Adrenal gland (tissue), 12 donors: ENCODE data around the gene HPSE2. TPM values are rescaled to one million over a fixed set of nuclear protein-coding genes. Genes with fewer than 3 reads are reported as not detected.

Experiments used
- DNase-seq, 7 donors: peaks; one replicate each; pipeline ENCODE4 v3.0.0-alpha.2; 2019 to 2020
- H3K27ac ChIP-seq, 5 donors: fragments of 200-600 bp; sonication (generic) in 4 of 5; 1 replicate in 3 of 5; 2 replicates in 2 of 5; pipeline versions ENCODE4 v1.5.1 to v1.8.0; 2016 to 2020; ENCODE audit warnings: mild to moderate bottlenecking in 1 of 5
- H3K27me3 ChIP-seq: fragments of 200-600 bp; 2 replicates; pipeline ENCODE4 v1.8.0; 2021
- H3K36me3 ChIP-seq, 2 donors: fragments of 200-600 bp; replicated peaks in 1 of 2; 1 replicate in 1 of 2; 2 replicates in 1 of 2; pipeline versions ENCODE4 v1.5.1 to v1.8.0; 2018 to 2022
- H3K4me1 ChIP-seq, 2 donors: fragments of 200-600 bp; replicated peaks in 1 of 2; 1 replicate in 1 of 2; 2 replicates in 1 of 2; pipeline versions ENCODE4 v1.5.1 to v1.8.0; 2018 to 2021
- H3K4me3 ChIP-seq, 4 donors: fragments of 200-600 bp; sonication (generic) in 3 of 4; one replicate each; pipeline ENCODE4 v1.5.1; 2016 to 2018
- H3K9me3 ChIP-seq, 3 donors: fragments of 200-600 bp; sonication (generic) in 1 of 3; replicated peaks in 1 of 3; 1 replicate in 2 of 3; 2 replicates in 1 of 3; pipeline versions ENCODE4 v1.5.1 to v1.8.0; 2016 to 2021
- POLR2A ChIP-seq, 2 donors: fragments of 450-650 bp; IDR thresholded peaks; one replicate each; pipeline ENCODE4 v1.6.1; 2017; ENCODE audit warnings: antibody characterized with exemption in 2 of 2, mild to moderate bottlenecking in 2 of 2, moderate library complexity in 1 of 2
- WGBS, 4 donors: extraction: QIAGEN DNeasy Blood & Tissue Kit in 2 of 4; methylation state at CpG; one replicate each; pipeline versions ENCODE4 v1.1.5 to v1.1.7; 2013 to 2017; 5-methylcytosine and 5-hydroxymethylcytosine counted together
- intact Hi-C, 2 donors: fragments of 100-400 bp; cut with DNase I; formaldehyde crosslinking; loops; one replicate each; pipeline versions ENCODE4 v1.14.1 to v1.15.0; 2022 to 2023
- polyA plus RNA-seq, 3 donors: library from polyadenylated mRNA; stranded (reverse); fragments of 200-250 nt in 2 of 3; fragments of 350-450 nt in 1 of 3; fragmentation: Illumina TruSeq in 1 of 3; extraction: RNeasy Lipid Tissue Mini Kit (QIAGEN cat#74804) in 1 of 3; gene quantifications; one replicate each; pipeline ENCODE4 v1.2.3, GENCODE V29; 2013 to 2014
- total RNA-seq, 9 donors: library from RNA; depleted of rRNA in 4 of 9; stranded (reverse); fragments of >200 nt in 4 of 9; fragments of 120-200 nt in 1 of 9; fragmentation: NEBNext Ultra II Directional in 1 of 9; extraction: Animal tissue kit (Norgen Biotek cat#: 25700) in 1 of 9; gene quantifications; one replicate each; pipeline versions ENCODE4 v1.1.0 to v1.2.4, GENCODE V29; 2013 to 2023
- TF ChIP-seq, protein P1 (sequence below), 6 experiments: fragments of 450-650 bp in 4 of 6; fragments of 200-600 bp in 2 of 6; sonication (generic) in 1 of 6; IDR thresholded peaks; 1 replicate in 5 of 6; 2 replicates in 1 of 6; pipeline versions ENCODE4 v1.5.1 to v1.8.0; 2016 to 2021; ENCODE audit warnings: antibody characterized with exemption in 6 of 6, mild to moderate bottlenecking in 2 of 6, moderate library complexity in 1 of 6
- donor health status: healthy with polysubstance abuse.
- donor health status: Bipolar disorder and iron deficiency.
- donor health status: DM: yes; HTN: yes; CAD: no.
- donor health status: DM: no; HTN: no; CAD: no.
- donor health status: DM: no; HTN: no; CAD: no.
- donor health status: DM: yes; HTN: yes; CAD: no.

The HPSE2 gene
- total and polyA plus RNA-seq, 12 donors, result under 0.01 to 0.16 (median 0.10) TPM; not detected in 9

- DNase-seq, result peak; percentile 41 to 75 (median 55)
- Histone ChIP-seq H3K4me3 (peak overlapping the region; percentile 54 to 89 (median 80)), H3K36me3 (peaks cover 0 to 35% of the 10 kb centered on the region in 2 donors), H3K27ac (peak overlapping the region; percentile 84 to 96 (median 93)), H3K4me1 (peaks cover 5 to 10% of the 10 kb centered on the region in 2 donors), H3K27me3 (no peaks in the 10 kb centered on the region), H3K9me3 (no peaks in the 10 kb centered on the region)
- TF ChIP-seq POLR2A (IDR thresholded peaks at IDR 0.05), result no peak
- TF ChIP-seq, protein P1, sequence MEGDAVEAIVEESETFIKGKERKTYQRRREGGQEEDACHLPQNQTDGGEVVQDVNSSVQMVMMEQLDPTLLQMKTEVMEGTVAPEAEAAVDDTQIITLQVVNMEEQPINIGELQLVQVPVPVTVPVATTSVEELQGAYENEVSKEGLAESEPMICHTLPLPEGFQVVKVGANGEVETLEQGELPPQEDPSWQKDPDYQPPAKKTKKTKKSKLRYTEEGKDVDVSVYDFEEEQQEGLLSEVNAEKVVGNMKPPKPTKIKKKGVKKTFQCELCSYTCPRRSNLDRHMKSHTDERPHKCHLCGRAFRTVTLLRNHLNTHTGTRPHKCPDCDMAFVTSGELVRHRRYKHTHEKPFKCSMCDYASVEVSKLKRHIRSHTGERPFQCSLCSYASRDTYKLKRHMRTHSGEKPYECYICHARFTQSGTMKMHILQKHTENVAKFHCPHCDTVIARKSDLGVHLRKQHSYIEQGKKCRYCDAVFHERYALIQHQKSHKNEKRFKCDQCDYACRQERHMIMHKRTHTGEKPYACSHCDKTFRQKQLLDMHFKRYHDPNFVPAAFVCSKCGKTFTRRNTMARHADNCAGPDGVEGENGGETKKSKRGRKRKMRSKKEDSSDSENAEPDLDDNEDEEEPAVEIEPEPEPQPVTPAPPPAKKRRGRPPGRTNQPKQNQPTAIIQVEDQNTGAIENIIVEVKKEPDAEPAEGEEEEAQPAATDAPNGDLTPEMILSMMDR (IDR thresholded peaks at IDR 0.05), result no peak
- intact Hi-C loops, result no loop called here
- WGBS, 4 donors, result 1 to 2% (median 2%) methylated on average over 18 to 28 of the region's 28 CpGs
Observed at GRCh38 chr10:98446151-98446660, 789.4 kb downstream of the HPSE2 start.

DNA sequence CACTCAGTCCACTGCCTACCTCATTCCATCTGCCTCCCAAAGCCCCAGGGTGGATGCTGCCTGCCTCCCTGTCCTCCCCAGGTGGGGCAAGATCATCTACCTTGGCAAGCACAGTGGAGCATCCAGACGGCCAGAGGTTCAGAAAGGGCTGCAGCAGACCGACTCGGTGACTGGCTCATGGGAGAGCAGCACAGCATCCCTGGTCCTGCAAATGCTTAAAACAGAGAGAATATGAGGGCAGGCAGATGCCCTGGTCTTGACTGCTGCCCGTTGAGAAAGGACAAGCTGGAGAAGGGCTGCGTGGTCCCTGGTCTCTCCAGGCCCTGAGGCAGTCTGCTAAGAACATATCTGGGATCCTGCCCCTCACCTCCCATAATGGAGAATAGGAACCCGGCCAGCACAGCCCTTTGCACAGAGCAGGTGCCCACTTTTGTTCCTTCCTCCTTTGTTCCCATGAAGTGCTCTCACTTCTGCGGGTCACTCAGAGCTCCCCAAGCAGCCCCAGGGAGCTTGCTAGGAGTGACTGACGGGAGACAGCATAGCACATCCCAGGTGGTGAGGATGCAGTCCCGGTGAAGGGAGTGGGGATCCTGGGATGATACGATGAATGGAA, 790.3 kb downstream of the HPSE2 start:
- Histone ChIP-seq H3K27me3 (no peaks in the 10 kb centered on the region), H3K27ac (peak overlapping the region in 2 of 5 donors; percentile 93 to 96), H3K9me3 (no peaks in the 10 kb centered on the region), H3K36me3 (peaks cover 0 to 35% of the 10 kb centered on the region in 2 donors), H3K4me3 (peak overlapping the region in 1 of 4 donors; percentile 86), H3K4me1 (peaks cover 5 to 12% of the 10 kb centered on the region in 2 donors)
- intact Hi-C loops, result no loop called here
- 74 to 84% (median 79%) methylated on average over 6 to 10 of the region's 10 CpGs for WGBS, 4 donors
- DNase-seq, result no peak
- TF ChIP-seq, protein P1 (IDR thresholded peaks at IDR 0.05), result no peak
- no peak for TF ChIP-seq POLR2A (IDR thresholded peaks at IDR 0.05)

DNA sequence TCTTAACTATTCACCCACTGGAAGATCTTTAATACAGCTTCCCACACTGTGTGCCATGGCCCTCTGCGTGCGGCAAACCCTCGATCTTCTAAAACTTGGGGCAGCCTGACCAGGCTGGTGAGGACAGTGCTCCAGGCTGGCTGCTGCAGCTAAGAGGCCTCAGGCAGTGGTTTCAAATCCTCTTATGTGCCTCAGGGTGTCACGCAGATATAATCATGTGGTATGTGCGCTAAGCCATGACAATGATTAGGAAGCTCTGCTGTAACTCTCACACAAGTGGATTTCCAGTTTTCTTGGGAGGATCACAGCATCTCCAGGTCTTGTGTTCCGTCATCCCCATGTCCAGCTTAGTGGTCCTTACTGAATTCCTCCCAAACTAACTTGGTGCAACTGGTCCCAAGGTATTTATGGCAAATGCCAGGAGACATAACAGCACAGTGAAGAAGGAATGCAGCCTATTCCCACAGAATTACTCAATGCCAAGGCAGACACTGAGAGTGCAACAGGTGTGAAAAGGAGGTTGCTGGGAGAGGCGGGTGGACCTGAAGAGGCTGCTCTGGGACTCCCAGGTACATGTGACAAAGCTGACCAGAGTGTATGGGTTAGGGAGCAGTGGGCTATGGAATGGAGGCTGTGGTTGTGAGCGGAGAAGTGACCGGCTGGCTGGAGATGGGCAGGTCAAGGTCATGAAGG, 791.2 kb downstream of the HPSE2 start:
- Histone ChIP-seq H3K27ac (no peak overlapping the region), H3K4me3 (no peak overlapping the region), H3K9me3 (no peaks in the 10 kb centered on the region), H3K4me1 (peaks cover 5 to 13% of the 10 kb centered on the region in 2 donors), H3K36me3 (peaks cover 0 to 43% of the 10 kb centered on the region in 2 donors), H3K27me3 (no peaks in the 10 kb centered on the region)
- intact Hi-C loops, result no loop called here
- TF ChIP-seq POLR2A (IDR thresholded peaks at IDR 0.05), result no peak
- no peak for DNase-seq
- 75 to 93% (median 85%) methylated on average over 6 to 9 of the region's 9 CpGs for WGBS, 4 donors

DNA sequence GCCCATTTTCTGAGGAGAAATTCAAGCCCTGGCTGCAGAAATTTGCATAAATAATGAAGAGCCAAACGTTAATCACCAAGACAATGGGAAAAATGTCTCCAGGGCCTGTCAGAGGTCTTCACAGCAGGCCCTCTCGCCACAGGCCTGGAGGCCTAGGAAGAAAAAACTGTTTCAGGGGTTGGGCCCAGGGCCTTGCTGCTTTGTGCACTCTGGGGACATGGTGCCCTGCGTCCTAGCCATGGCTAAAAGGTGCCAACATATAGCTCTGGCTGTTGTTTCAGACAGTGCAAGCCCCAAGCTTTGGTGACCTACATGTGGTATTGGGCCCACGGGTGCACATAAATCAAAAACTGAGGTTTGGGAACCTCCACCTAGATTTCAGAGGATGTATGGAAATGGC, 796.9 kb downstream of the HPSE2 start:
- H3K27ac ChIP-seq, result no peak overlapping the region
- no peak overlapping the region for H3K4me3 ChIP-seq
- no peaks in the 10 kb centered on the region for H3K9me3 ChIP-seq
- intact Hi-C loops, result no loop called here
- no peaks in the 10 kb centered on the region for H3K27me3 ChIP-seq
- no peak for TF ChIP-seq POLR2A (IDR thresholded peaks at IDR 0.05)
- TF ChIP-seq, protein P1 (IDR thresholded peaks at IDR 0.05), result no peak
- peaks cover 2 to 3% of the 10 kb centered on the region in 2 donors for H3K4me1 ChIP-seq
- WGBS, 4 donors, result 95 to 97% (median 95%) methylated on average over 4 of the region's 4 CpGs
- peaks cover 0 to 55% of the 10 kb centered on the region in 2 donors for H3K36me3 ChIP-seq
- no peak for DNase-seq
